T47D (cell line): ENCODE measurements around the gene RTTN.

Source experiments
- DNase-seq, 2 experiments: peaks; one replicate each; pipeline versions ENCODE4 v3.0.0 to v3.0.0-alpha.2; 2011 to 2012; ENCODE audit warnings: low read depth in 1 of 2, low spot score in 1 of 2
- JUND ChIP-seq: IDR thresholded peaks from 2 replicates; pipeline ENCODE4 v1.6.1; 2012; ENCODE audit warnings: low read depth
- in situ Hi-C: cut with HindIII; loops from 2 replicates; pipeline ENCODE4 v1.10.0; 2016; ENCODE audit warnings: low sequenced_read_pairs, low pct_unique_long_range_greater_than_20kb

The RTTN gene

GRCh38 chr18:70022636-70023035 is 182.9 kb downstream of the RTTN start:
- TF ChIP-seq JUND, result no peak
- no peak for DNase-seq
- in situ Hi-C loops, result no loop called here

GRCh38 chr18:70021498-70021897 is 184.0 kb downstream of the RTTN start:
- no peak for TF ChIP-seq JUND
- in situ Hi-C loops, result no loop called here
- no peak for DNase-seq

DNA sequence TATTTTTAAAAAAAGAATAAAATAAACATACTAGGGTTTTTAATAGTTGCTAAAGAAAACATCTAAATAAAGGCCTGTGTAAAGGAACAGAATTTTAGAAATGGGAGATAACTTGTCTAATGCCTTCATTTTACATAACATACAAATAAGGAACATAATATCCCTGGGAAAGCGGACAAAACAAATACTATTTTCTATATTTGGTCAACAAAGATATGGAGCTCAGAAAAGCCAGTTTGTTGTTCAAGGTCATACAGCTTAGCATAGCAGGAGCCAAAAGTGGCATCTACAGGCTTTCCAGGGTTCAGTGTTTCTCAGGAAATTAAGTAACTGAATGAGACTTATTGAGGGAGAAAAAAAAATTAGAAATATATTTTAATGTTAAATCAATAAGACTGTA is 184.4 kb downstream of the RTTN start:
- no peak for DNase-seq
- no peak for TF ChIP-seq JUND
- in situ Hi-C loops, result no loop called here

DNA sequence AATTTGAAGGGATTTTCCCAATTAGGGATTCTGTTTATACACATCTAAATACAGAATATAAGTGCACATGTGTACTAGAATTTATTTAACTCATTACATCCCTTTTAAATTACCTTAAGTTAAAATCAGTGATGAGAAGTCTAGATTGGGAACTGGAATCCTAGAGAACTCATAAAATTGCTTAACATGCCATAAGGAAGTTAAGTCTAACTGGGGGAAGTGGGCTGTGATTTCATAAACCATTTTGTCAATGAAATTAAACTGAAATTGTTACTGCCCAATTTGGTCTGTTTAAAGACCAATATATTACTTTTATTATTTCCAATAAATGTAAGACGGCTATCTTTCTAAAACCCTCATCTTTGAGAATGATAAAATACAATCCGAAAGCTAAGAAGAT is 185.5 kb downstream of the RTTN start:
- no peak for DNase-seq
- no peak for TF ChIP-seq JUND
- in situ Hi-C loops, result no loop called here

GRCh38 chr18:70019136-70019535 is 186.4 kb downstream of the RTTN start:
- no peak for DNase-seq
- in situ Hi-C loops, result no loop called here
- TF ChIP-seq JUND, result no peak

GRCh38 chr18:70015127-70015526 is 190.4 kb downstream of the RTTN start:
- TF ChIP-seq JUND, result no peak
- DNase-seq, result no peak

GRCh38 chr18:70005580-70005979 is 199.9 kb downstream of the RTTN start:
- no peak for TF ChIP-seq JUND
- in situ Hi-C loops, result no loop called here

More at GRCh38 chr18:70015127-70015526, 190.4 kb downstream of the RTTN start:
- in situ Hi-C loops, result no loop called here

GRCh38 chr18:70004696-70005095 is 200.8 kb downstream of the RTTN start:
- no peak for DNase-seq
- no peak for TF ChIP-seq JUND
- in situ Hi-C loops, result no loop called here

More at GRCh38 chr18:70005580-70005979, 199.9 kb downstream of the RTTN start:
- peak in 1 of 2 experiments; percentile 12 for DNase-seq

DNA sequence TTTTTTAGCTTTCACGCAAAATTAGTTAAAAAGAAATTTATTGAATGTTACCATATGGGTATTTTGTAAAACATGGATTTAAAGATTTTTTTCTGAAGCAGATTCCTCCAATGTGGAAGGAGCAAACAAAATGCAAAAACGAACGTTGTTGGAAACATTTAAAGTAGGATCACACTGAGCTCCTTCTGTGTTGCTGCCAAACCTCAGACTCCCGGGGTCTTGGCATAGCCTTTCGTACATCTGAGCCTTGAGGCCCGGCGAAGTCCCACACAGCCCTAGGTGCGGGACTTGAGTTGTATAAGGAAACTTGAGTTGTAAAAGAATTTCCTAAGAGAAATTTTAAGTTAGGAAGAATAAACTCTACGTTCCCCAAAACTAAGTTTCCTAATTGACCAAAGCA is 205.8 kb downstream of the RTTN start:
- DNase-seq, result no peak
- in situ Hi-C loops, result no loop called here
- TF ChIP-seq JUND, result no peak

GRCh38 chr18:69998523-69998987 is 206.9 kb downstream of the RTTN start:
- no peak for TF ChIP-seq JUND
- in situ Hi-C loops, result no loop called here
- DNase-seq, result no peak

DNA sequence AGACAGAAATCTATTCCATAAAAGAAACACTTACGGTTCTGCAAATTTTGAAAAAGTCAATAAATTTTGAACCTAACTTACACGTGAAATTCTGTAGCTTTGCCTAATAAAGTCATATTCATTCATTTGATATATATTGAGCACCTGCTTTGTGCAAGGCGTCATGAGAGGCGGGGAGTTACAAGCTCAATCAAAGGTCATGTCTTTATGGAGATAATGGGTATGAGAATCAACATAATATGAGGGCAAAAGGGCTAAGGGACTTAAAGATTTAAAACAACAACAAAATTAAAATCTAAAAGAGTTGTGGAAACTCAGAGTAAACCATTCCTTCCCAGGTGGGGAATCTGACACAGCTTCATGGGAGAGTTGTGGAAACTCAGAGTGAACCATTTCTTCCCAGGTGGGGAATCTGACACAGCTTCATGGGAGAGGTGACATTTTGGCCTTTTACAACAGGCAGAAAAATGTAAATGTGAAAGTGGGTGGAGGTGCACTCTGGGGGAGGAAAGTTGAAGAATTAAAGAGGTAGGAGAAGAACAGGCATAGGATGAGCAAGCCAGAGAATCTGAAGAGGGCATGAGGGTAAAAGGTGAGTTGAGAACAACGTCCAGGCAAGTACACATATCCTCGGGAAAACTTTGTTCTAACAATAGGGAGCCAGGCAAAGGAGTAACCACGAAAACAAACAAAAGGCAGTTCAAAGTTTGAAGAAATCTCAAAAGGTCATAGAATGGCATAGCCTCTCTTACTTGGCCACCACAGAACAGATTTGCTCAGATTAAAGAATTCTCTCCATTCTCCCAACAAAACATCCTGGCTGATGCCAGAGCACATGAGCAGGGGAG is 208.3 kb downstream of the RTTN start:
- no peak for TF ChIP-seq JUND
- DNase-seq, result no peak
- in situ Hi-C loops, result no loop called here

DNA sequence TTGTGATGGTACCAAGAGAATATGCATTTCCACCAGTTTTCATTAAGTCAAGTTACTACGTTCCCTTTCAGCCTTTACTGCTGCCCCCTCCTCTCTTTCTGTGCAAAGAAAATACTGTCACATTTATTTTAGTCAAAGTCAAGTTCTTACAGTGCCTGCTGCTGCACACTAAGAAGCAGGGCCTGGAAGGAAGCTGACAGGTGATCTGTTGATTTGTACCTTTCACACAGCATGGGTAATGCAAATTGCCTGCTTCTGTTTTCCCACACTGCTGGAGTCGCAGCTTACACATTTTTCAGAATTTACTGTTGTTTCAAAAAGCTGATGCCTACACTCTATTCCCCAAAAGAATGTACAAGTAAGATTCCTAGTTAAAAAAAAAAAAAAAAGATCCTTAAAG is 209.1 kb downstream of the RTTN start:
- no peak for DNase-seq
- TF ChIP-seq JUND, result no peak
- in situ Hi-C loops, result no loop called here

DNA sequence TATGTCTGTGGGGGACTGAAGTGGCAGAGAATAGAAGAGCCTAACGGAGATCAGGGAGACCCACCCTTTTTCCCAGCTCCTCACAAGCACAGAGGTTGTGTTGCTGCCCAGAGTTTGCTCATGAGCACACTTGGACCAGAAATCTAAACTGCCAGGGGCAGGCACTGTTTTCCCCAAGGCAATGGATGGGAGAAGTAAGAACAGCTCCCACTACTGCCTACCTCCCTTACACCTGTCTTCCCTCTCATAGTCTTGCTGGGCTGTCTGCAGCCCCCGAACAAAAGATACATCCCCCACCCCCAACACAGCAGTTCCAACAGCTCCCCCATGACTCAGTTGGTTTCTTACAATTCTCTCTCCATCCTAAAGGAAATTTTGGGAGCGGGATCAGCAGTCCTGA is 209.7 kb downstream of the RTTN start:
- DNase-seq, result no peak
- in situ Hi-C loops, result no loop called here
- TF ChIP-seq JUND, result no peak

DNA sequence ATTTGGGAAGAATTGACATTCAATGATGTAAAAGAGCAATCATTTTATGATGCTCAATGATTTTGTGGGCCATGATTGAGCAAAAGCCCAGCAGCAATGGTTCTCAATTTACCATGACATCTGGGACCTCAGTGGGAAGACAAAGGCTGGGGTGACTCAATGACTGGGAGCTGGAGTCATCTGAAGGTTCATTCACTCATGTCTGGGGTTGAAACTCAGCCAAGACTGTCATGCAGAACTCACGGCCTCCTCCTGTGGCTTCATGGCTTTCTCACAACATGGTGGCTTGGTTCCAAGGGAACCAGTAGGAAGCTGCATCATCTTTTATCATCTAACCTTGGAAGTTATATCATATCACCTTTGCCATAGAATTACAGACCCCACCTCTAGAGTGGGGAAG is 212.7 kb downstream of the RTTN start:
- TF ChIP-seq JUND, result no peak
- in situ Hi-C loops, result no loop called here
- DNase-seq, result no peak
